H4 (cell line): ENCODE measurements around the gene CCR6. TPM values are rescaled to one million over a fixed set of nuclear protein-coding genes. Genes with fewer than 3 reads are reported as not detected.

Experiments used
- DNase-seq: peaks from one replicate; pipeline ENCODE4 v3.0.0-alpha.2; 2015; ENCODE audit warnings: low spot score
- total RNA-seq: library from RNA; depleted of rRNA; stranded (reverse); fragments of >200 nt; shearing (Covaris generic); gene quantifications from 2 replicates; pipeline ENCODE4 v1.2.3, GENCODE V29; 2014

Gene CCR6
- total RNA-seq, 1 experiment from 2014 or later, result not detected

- DNase-seq, result no peak
These were observed 24.1 kb upstream of the CCR6 start for GRCh38 chr6:167098825-167099225.

- DNase-seq, result no peak
These were observed 23.2 kb upstream of the CCR6 start for GRCh38 chr6:167099707-167100106.

DNA sequence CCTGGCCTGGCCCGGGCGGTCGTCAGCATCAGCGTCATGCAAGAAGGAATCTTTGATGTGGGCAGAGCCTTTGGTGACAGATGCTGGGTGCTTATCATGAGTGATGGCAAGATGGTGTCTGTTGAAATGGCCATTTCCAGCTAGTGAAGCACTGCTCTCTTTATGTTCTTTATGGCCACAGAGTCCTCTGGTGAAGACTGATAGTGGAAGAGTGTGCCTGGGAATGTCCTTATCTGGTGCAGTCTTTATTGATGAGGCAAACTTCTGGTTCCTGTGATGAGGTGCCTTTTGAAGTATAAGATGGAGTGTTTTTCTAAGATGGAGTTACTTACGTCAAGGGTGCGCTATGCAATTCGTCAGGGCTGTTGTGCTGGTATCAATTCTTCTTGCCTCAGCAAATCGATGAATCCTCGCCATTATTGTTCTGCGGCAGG, 22.6 kb upstream of the CCR6 start:
- DNase-seq, result no peak

DNA sequence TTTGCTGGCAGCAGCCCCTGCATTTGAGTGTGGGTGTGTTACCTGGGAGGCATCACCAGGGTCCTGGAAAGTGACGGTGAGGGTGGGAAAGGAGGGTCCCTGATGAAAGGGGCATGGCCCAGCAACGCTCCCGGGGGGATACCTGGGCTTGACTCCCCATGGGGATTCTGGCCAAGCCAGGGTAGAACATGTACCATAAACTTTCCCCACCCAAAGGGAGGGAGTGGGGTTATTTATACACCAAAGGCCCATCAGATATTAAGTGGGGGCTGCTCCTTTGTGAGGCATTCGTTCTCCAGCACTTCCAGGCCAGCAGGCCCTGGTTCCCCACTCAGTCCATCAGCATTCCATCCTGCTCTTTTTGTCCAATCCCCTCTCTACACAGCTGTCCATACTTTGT, 20.6 kb upstream of the CCR6 start:
- DNase-seq, result no peak

DNA sequence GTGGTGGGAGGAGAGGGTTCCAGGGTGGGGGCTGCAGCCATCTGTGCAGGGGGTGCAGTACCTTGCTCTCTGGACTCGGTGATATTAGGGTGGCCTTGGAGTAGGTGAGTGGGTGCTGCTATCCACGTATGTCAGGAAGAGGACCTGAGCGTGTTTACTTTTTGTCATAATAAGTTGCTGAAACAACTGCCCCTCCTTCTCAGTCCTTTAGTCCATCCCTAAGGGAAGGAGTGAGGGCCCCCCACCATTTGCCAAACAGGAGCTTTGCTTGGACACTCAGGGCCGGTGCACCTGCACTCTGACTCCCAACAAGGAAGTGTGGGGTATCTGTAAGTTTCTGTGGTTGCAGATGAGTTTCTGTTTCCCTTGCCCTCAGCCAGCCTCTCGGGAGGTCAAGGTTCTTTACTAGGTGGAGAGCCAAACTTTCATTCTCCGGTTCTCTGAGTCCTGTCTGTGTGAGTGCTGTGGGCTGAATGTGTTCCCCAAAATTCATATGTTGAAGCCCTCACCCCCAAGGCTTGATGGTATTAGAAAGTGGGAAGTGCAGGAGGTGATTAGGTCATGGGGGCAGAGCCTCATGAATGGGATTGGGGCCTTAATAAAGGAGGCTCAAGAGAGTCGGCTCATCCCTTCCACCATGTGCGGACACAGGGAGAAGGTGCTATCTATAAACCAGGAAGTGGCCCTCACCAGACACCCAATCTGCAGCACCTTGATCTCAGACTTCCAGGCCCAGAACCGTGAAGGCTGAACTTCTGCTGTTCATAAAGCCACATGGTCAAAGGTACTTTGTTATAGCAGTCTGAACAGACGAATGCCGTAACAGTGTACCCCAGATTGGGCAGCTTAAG, 19.6 kb upstream of the CCR6 start:
- DNase-seq, result no peak

DNA sequence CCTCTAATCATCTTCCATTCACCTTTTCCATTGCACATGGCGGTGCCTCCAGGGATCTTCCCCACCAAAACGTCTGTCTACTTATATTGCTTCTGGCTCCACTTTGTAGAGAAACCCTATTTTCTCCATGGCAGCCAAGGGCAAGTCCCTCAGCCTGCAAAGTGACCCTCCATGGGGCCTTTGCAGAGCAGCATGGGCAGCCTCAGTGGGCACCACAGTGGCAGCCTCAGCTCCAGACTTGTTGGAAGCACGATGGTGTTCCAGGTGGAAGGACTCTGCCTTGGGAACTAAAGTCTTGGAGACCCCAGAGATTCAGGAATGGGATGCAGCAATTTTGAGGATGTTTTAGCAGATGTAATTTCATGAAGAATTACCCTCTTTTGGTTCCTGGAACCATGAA, 18.5 kb upstream of the CCR6 start:
- DNase-seq, result no peak

- DNase-seq, result no peak
These were observed 17.8 kb upstream of the CCR6 start for GRCh38 chr6:167105060-167105459.

- no peak for DNase-seq
These were observed 16.5 kb upstream of the CCR6 start for GRCh38 chr6:167106406-167106805.

- no peak for DNase-seq
These were observed 15.1 kb upstream of the CCR6 start for GRCh38 chr6:167107787-167108186.

- no peak for DNase-seq
These were observed 14.6 kb upstream of the CCR6 start for GRCh38 chr6:167108278-167108677.

DNA sequence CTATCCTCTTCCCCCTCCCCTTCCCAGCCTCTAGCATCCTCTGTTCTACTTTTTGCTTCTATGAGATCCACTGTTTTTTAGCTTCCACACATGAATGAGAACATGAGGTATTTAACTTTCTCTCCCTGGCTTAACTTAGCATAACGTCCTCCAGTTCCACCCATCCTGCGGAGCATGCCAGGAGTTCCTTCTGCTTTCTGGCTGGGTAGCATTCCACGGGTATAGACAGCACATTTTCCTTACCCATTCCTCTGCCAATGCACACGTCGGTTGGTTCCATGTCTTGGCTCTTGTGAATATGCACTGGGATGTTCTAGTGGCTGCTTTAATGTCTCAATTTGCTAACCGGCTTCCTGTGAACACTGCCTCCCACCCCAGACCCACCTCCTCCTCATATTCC, 13.2 kb upstream of the CCR6 start:
- DNase-seq, result no peak

DNA sequence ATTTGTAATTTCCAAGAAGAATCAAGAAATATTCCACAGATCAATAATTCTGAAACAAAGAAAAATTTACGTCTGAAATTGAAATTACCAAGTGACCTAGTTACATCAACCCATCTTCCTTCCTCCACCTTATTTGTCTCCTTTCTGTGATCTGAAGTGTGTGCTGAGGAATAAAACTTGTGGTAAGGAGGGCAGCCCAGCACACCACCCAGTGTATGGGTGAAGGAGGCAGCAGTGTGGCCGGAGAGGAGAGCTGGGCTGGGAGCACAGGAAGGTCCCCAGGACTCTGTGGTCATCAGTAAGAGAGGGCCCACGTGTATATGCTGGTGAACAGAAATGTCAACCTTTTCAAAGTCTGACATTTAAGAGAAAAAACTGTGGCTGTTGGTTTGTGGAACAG, 11.3 kb upstream of the CCR6 start:
- DNase-seq, result no peak

- no peak for DNase-seq
These were observed 10.5 kb upstream of the CCR6 start for GRCh38 chr6:167112421-167112820.

DNA sequence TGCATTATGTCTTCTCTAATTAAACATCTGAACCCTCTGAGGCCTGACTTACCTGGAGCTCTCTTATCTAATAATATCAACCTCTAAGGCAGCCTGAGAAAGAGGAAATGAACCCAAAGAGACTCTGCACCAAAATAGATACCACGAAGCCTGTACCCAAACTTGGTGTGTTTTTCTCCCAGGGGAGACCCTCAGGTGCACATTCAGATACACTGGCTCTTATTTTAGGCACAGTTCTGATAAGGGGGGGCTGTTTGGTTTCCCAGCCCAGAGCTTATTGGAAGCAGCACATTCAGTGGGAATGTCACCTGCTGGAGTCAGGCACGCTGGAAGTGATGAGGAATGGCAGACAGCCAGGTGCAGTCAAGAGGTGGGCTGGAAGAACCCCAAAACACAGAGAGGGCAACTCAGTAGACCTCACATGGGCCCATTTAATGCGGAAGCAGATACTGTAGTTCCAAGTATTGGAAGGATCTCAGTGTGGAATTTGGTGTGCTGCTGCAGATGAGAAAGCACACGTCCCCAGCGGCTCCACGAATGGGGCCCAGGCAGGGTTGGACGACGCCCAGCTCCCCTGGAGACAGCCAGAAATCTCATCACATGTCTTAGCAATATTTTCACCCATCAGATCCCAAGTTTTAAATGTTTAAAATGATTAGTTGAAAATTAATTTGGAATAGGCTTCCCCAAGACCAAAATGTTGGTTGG, 9.7 kb upstream of the CCR6 start:
- DNase-seq, result no peak

- DNase-seq, result no peak
These were observed 8.7 kb upstream of the CCR6 start for GRCh38 chr6:167113935-167114910.

DNA sequence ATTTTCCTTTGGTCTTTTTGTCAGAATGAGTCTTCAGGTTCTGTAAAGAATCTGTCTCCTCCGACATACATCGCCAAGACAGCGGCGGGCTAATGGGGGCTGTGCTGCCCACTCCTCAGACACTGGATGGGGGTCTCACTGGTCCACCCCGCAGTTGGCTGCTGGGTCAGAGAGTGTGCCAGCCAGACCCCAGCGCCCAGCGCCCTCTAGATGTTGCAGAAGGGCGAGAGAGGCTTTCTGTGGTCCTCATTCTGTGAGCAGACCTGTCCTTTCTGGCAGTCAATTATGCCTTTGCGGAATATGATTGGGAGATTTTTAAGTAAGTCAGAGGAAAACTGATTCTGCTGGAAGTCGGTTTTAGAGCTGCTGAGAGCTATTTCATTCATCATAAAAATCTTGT, 7.8 kb upstream of the CCR6 start:
- DNase-seq, result no peak

DNA sequence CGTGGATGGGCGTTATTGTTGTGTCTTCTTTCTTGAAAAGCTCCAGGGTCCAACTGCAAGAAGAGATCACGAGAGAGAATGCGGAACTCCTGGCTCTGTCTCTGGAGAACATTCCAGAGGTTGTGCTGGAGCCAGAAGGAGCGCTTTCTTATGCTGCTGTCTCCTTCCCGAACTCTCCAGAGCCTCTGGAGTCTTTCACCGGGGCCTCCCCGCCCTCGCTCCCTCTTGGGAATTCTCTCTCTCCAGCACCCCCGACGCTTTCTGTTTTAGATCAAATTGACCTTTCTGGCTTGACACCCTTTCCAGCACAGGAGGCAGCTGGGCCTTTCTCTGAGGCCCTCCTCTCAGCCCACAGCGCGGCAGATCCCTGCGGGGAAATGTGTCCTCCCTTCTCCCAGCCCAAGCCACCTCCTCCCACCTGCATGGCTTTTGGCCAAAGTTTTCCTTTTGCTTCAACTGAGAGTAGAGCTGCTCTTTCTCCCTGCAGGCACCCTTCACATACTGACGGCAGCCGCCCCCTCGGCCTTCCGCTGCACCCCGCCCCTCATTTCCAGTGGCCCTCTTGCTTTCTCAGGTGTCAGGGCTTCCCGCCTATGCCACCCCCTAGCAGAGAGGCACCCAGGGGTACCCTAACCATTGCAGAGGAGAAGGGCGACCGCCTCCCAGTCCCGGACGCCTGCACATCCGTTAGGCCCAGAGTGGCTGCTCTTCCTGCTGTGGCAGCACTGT, 6.6 kb upstream of the CCR6 start:
- no peak for DNase-seq

GRCh38 chr6:167116838-167117228, 6.1 kb upstream of the CCR6 start:
- DNase-seq, result no peak

GRCh38 chr6:167118006-167118405, 4.9 kb upstream of the CCR6 start:
- no peak for DNase-seq

GRCh38 chr6:167118839-167119238, 4.1 kb upstream of the CCR6 start:
- DNase-seq, result no peak
